Spleen (tissue), 11 donors: ENCODE results near the gene TRAF7. TPM values are rescaled to one million over a fixed set of nuclear protein-coding genes. Genes with fewer than 3 reads are reported as not detected.

Experiments used
- DNase-seq: peaks from one replicate; pipeline ENCODE4 v3.0.0-alpha.2; 2020
- H3K27ac ChIP-seq, 8 donors: fragments of 200-600 bp; sonication (generic) in 7 of 8; 1 replicate in 4 of 8; 2 replicates in 4 of 8; pipeline versions ENCODE4 v1.5.0 to v1.8.0; 2016 to 2021; ENCODE audit warnings: inconsistent platforms in 4 of 8, mild to moderate bottlenecking in 4 of 8, moderate library complexity in 1 of 8
- H3K27me3 ChIP-seq, 7 donors: fragments of 200-600 bp; sonication (generic) in 6 of 7; replicated peaks in 1 of 7; 1 replicate in 4 of 7; 2 replicates in 3 of 7; pipeline versions ENCODE4 v1.5.0 to v1.8.0; 2016 to 2021; ENCODE audit warnings: inconsistent platforms in 3 of 7, mild to moderate bottlenecking in 1 of 7
- H3K36me3 ChIP-seq, 6 donors: fragments of 200-600 bp; sonication (generic) in 5 of 6; 1 replicate in 4 of 6; 2 replicates in 2 of 6; pipeline versions ENCODE4 v1.5.0 to v1.8.0; 2016 to 2021; ENCODE audit warnings: inconsistent platforms in 2 of 6
- H3K4me1 ChIP-seq, 6 donors: fragments of 200-600 bp; sonication (generic) in 5 of 6; 1 replicate in 3 of 6; 2 replicates in 3 of 6; pipeline versions ENCODE4 v1.5.0 to v1.8.0; 2016 to 2021; ENCODE audit warnings: inconsistent platforms in 3 of 6
- H3K4me3 ChIP-seq, 8 donors: fragments of 200-600 bp; sonication (generic) in 7 of 8; 1 replicate in 4 of 8; 2 replicates in 4 of 8; pipeline versions ENCODE4 v1.5.0 to v1.8.0; 2016 to 2021; ENCODE audit warnings: inconsistent platforms in 4 of 8, mild to moderate bottlenecking in 4 of 8, moderate library complexity in 2 of 8
- H3K9me3 ChIP-seq, 8 donors: fragments of 200-600 bp; sonication (generic) in 7 of 8; 1 replicate in 4 of 8; 2 replicates in 4 of 8; pipeline versions ENCODE4 v1.5.0 to v1.8.0; 2016 to 2021; ENCODE audit warnings: inconsistent platforms in 4 of 8
- CTCF ChIP-seq, 11 experiments: fragments of 200-600 bp in 7 of 11; fragments of 450-650 bp in 4 of 11; sonication (generic) in 4 of 11; IDR thresholded peaks in 8 of 11; conservative IDR thresholded peaks in 3 of 11; 1 replicate in 7 of 11; 2 replicates in 4 of 11; pipeline versions ENCODE4 v1.4.0 to v1.8.0; 2016 to 2021; ENCODE audit warnings: antibody characterized with exemption in 11 of 11, inconsistent platforms in 4 of 11, mild to moderate bottlenecking in 1 of 11
- POLR2A ChIP-seq, 3 donors: fragments of 450-650 bp; IDR thresholded peaks; one replicate each; pipeline ENCODE4 v1.5.1; 2017; ENCODE audit warnings: antibody characterized with exemption in 3 of 3, mild to moderate bottlenecking in 1 of 3
- POLR2AphosphoS5 ChIP-seq, 3 donors: sonication (generic); formaldehyde crosslinking; IDR thresholded peaks; one replicate each; pipeline ENCODE4 v1.5.1; 2017; ENCODE audit warnings: antibody characterized with exemption in 3 of 3
- WGBS, 5 donors: extraction: QIAGEN DNeasy Blood & Tissue Kit in 3 of 5; methylation state at CpG; one replicate each; pipeline versions ENCODE4 v1.1.5 to v1.1.7; 2013 to 2018; 5-methylcytosine and 5-hydroxymethylcytosine counted together
- intact Hi-C: fragments of 100-400 bp; cut with DNase I; formaldehyde crosslinking; loops from one replicate; pipeline ENCODE4 v1.15.0; 2023; ENCODE audit warnings: low total_unique reads
- polyA plus RNA-seq, 3 donors: library from polyadenylated mRNA; stranded (reverse); fragments of 200-250 nt; gene quantifications; one replicate each; pipeline ENCODE4 v1.2.1, GENCODE V29; 2013
- total RNA-seq, 7 donors: library from RNA; depleted of rRNA in 3 of 7; stranded (reverse); fragments of >200 nt in 3 of 7; fragmentation: NEBNext Ultra II Directional in 4 of 7; extraction: Animal tissue kit (Norgen Biotek cat#: 25700) in 4 of 7; gene quantifications; one replicate each; pipeline versions ENCODE4 v1.1.0 to v1.2.1, GENCODE V29; 2016 to 2021
- donor health status: healthy with polysubstance abuse.
- donor health status: DM: no; HTN: no; CAD: no; lungs with moderate emphysema.
- donor health status: DM: no; HTN: no; CAD: no.
- donor health status: Bipolar disorder and iron deficiency.
- donor health status: healthy.
- donor health status: DM: no; HTN: no; CAD: no.
- donor health status: DM: yes; HTN: yes; CAD: no.

The TRAF7 gene
- total and polyA plus RNA-seq, 10 donors = 22.0 to 63.9 (median 44.1) TPM

GRCh38 chr16:2184346-2184745, 28.8 kb downstream of the TRAF7 start:
- H3K27me3 ChIP-seq = no peaks in the 10 kb centered on the region
- 83 to 94% (median 86%) methylated on average over 13 to 19 of the region's 19 CpGs for WGBS, 5 donors
- H3K4me1 ChIP-seq = no peaks in the 10 kb centered on the region
- H3K9me3 ChIP-seq = no peaks in the 10 kb centered on the region
- no peak overlapping the region for H3K4me3 ChIP-seq
- no peak for TF ChIP-seq POLR2A (IDR thresholded peaks at IDR 0.05)
- TF ChIP-seq POLR2AphosphoS5 (IDR thresholded peaks at IDR 0.05) = no peak
- TF ChIP-seq CTCF (IDR thresholded peaks at IDR 0.05 in 8 of 11, conservative IDR thresholded peaks at IDR 0.05 in 3 of 11) = no peak
- H3K27ac ChIP-seq = no peak overlapping the region
- H3K36me3 ChIP-seq = peaks cover 0 to 3% (median 0%) of the 10 kb centered on the region in 6 donors
- intact Hi-C loops = no loop called here
- DNase-seq = no peak

GRCh38 chr16:2184962-2185361, 29.4 kb downstream of the TRAF7 start:
- DNase-seq = no peak
- Histone ChIP-seq H3K9me3 (no peaks in the 10 kb centered on the region), H3K36me3 (no peaks in the 10 kb centered on the region), H3K27me3 (no peaks in the 10 kb centered on the region), H3K4me3 (no peak overlapping the region), H3K4me1 (no peaks in the 10 kb centered on the region), H3K27ac (no peak overlapping the region)
- intact Hi-C loops = no loop called here
- TF ChIP-seq POLR2AphosphoS5 (IDR thresholded peaks at IDR 0.05) (no peak), POLR2A (IDR thresholded peaks at IDR 0.05) (no peak), CTCF (IDR thresholded peaks at IDR 0.05 in 8 of 11, conservative IDR thresholded peaks at IDR 0.05 in 3 of 11) (no peak)
- 80 to 89% (median 84%) methylated on average over 4 to 20 of the region's 20 CpGs for WGBS, 5 donors

- TF ChIP-seq POLR2AphosphoS5 (IDR thresholded peaks at IDR 0.05) (no peak), POLR2A (IDR thresholded peaks at IDR 0.05) (no peak), CTCF (IDR thresholded peaks at IDR 0.05 in 8 of 11, conservative IDR thresholded peaks at IDR 0.05 in 3 of 11) (no peak)
Measured at GRCh38 chr16:2186064-2186463, 30.5 kb downstream of the TRAF7 start.

GRCh38 chr16:2186505-2186904, 30.9 kb downstream of the TRAF7 start:
- no peak overlapping the region for H3K4me3 ChIP-seq
- DNase-seq = no peak
- WGBS, 5 donors = 83 to 87% (median 86%) methylated on average over 8 to 20 of the region's 20 CpGs

More at GRCh38 chr16:2186064-2186463, 30.5 kb downstream of the TRAF7 start:
- intact Hi-C loops = no loop called here
- WGBS, 5 donors = 88 to 93% (median 89%) methylated on average over 13 of the region's 13 CpGs
- Histone ChIP-seq H3K27ac (no peak overlapping the region), H3K4me3 (no peak overlapping the region), H3K27me3 (no peaks in the 10 kb centered on the region), H3K36me3 (no peaks in the 10 kb centered on the region), H3K4me1 (no peaks in the 10 kb centered on the region), H3K9me3 (no peaks in the 10 kb centered on the region)
- no peak for DNase-seq

More at GRCh38 chr16:2186505-2186904, 30.9 kb downstream of the TRAF7 start:
- no peaks in the 10 kb centered on the region for H3K9me3 ChIP-seq
- no peak overlapping the region for H3K27ac ChIP-seq
- no peaks in the 10 kb centered on the region for H3K36me3 ChIP-seq
- intact Hi-C loops = no loop called here
- TF ChIP-seq POLR2A (IDR thresholded peaks at IDR 0.05) (no peak), CTCF (IDR thresholded peaks at IDR 0.05 in 8 of 11, conservative IDR thresholded peaks at IDR 0.05 in 3 of 11) (no peak), POLR2AphosphoS5 (IDR thresholded peaks at IDR 0.05) (no peak)
- no peaks in the 10 kb centered on the region for H3K4me1 ChIP-seq
- H3K27me3 ChIP-seq = no peaks in the 10 kb centered on the region
